ENCODE results near the gene ANKRD44.

GRCh38 chr2:197345846-197346370, 35.3 kb upstream of the ANKRD44 start:
- TF ChIP-seq CTCF (IDR thresholded peaks at IDR 0.05) = no peak
- no peak for TF ChIP-seq POLR2AphosphoS5 (IDR thresholded peaks at IDR 0.05; ENCODE audit: low read depth, low read length)
